ENCODE results near the gene CSNK1A1L.
"Not testable (repeated sequence)": the region's sequence is repeated elsewhere in the genome, so short reads cannot be mapped to it uniquely, and the experiment has no call there.

CSNK1A1L gene

DNA sequence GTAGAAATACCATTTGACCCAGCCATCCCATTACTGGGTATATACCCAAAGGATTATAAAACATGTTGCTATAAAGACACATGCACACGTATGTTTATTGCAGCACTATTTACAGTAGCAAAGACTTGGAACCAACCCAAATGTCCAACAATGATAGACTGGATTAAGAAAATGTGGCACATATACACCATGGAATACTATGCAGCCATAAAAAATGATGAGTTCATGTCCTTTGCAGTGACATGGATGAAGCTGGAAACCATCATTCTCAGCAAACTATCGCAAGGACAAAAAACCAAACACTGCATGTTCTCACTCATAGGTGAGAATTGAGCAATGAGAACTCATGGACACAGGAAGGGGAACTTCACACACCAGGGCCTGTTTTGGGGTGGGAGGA, 49.2 kb downstream of the CSNK1A1L start:
- DNase-seq, result not testable (repeated sequence)
